B cell (primary cell): Measurements from ENCODE around the gene CEACAM19.

Experiments
- EZH2 ChIP-seq: IDR thresholded peaks from 2 replicates; pipeline ENCODE4 v1.6.1; 2012; ENCODE audit warnings: borderline replicate concordance, low read depth, mild to moderate bottlenecking, moderate library complexity, low read length; ENCODE audit not compliant: insufficient read depth, poor library complexity, severe bottlenecking
- TF ChIP-seq, protein P1 (sequence below): fragments of 200-600 bp; IDR thresholded peaks from one replicate; pipeline ENCODE4 v1.8.0; 2022; ENCODE audit warnings: antibody characterized with exemption, mild to moderate bottlenecking

DNA sequence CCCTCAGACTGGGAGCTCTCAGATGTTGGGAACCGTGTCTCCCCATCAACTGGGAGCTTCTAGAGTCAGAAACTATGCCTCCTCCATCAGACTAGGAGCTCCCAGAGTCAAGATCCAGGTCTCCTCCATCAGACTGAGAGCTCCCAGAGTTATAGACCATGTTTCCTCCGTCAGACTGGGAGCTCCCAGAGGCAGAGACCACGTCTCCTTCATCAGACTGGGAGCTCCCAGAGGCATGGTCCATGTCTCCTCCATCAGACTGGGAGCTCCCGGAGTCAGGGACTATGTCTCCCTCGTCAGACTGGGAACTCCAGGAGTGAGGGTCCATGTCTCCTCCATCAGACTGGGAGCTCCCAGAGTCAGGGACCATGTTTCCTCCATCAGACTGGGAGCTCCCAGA is 37.7 kb downstream of the CEACAM19 start:
- TF ChIP-seq, protein P1, sequence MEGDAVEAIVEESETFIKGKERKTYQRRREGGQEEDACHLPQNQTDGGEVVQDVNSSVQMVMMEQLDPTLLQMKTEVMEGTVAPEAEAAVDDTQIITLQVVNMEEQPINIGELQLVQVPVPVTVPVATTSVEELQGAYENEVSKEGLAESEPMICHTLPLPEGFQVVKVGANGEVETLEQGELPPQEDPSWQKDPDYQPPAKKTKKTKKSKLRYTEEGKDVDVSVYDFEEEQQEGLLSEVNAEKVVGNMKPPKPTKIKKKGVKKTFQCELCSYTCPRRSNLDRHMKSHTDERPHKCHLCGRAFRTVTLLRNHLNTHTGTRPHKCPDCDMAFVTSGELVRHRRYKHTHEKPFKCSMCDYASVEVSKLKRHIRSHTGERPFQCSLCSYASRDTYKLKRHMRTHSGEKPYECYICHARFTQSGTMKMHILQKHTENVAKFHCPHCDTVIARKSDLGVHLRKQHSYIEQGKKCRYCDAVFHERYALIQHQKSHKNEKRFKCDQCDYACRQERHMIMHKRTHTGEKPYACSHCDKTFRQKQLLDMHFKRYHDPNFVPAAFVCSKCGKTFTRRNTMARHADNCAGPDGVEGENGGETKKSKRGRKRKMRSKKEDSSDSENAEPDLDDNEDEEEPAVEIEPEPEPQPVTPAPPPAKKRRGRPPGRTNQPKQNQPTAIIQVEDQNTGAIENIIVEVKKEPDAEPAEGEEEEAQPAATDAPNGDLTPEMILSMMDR, result no peak
- TF ChIP-seq EZH2, result no peak
